ENCODE measurements around the gene TECPR1.

Gene TECPR1

GRCh38 chr7:98266840-98267239 lies 14.8 kb upstream of the TECPR1 start:
- no peak overlapping the region for H3K4me3 ChIP-seq (ENCODE audit: low read depth, low read length)
- TF ChIP-seq CTCF (IDR thresholded peaks at IDR 0.05; ENCODE audit: low read depth, low read length, missing control alignments): peak; percentile 40
- in situ Hi-C loops (cut with HindIII; ENCODE audit: low sequenced_read_pairs): no loop called here
- no peak for DNase-seq (ENCODE audit: low read depth)

GRCh38 chr7:98265841-98266271 lies 13.8 kb upstream of the TECPR1 start:
- DNase-seq (ENCODE audit: low read depth): no peak
- no peak overlapping the region for H3K4me3 ChIP-seq (ENCODE audit: low read depth, low read length)
- TF ChIP-seq CTCF (IDR thresholded peaks at IDR 0.05; ENCODE audit: low read depth, low read length, missing control alignments): no peak
- in situ Hi-C loops (cut with HindIII; ENCODE audit: low sequenced_read_pairs): no loop called here

GRCh38 chr7:98257701-98258100 lies 5.7 kb upstream of the TECPR1 start:
- in situ Hi-C loops (cut with HindIII; ENCODE audit: low sequenced_read_pairs): no loop called here
- TF ChIP-seq CTCF (IDR thresholded peaks at IDR 0.05; ENCODE audit: low read depth, low read length, missing control alignments): no peak
- no peak overlapping the region for H3K4me3 ChIP-seq (ENCODE audit: low read depth, low read length)
- no peak for DNase-seq (ENCODE audit: low read depth)

- in situ Hi-C loops (cut with HindIII; ENCODE audit: low sequenced_read_pairs): no loop called here
- TF ChIP-seq CTCF (IDR thresholded peaks at IDR 0.05; ENCODE audit: low read depth, low read length, missing control alignments): no peak
- no peak for DNase-seq (ENCODE audit: low read depth)
Measured at GRCh38 chr7:98256431-98256830, 4.4 kb upstream of the TECPR1 start.

GRCh38 chr7:98254951-98255610 lies 3.0 kb upstream of the TECPR1 start:
- in situ Hi-C loops (cut with HindIII; ENCODE audit: low sequenced_read_pairs): no loop called here
- no peak for TF ChIP-seq CTCF (IDR thresholded peaks at IDR 0.05; ENCODE audit: low read depth, low read length, missing control alignments)
- no peak for DNase-seq (ENCODE audit: low read depth)
- H3K4me3 ChIP-seq (ENCODE audit: low read depth, low read length): no peak overlapping the region

More at GRCh38 chr7:98256431-98256830, 4.4 kb upstream of the TECPR1 start:
- H3K4me3 ChIP-seq (ENCODE audit: low read depth, low read length): no peak overlapping the region

GRCh38 chr7:98254516-98254915 lies 2.5 kb upstream of the TECPR1 start:
- no peak for TF ChIP-seq CTCF (IDR thresholded peaks at IDR 0.05; ENCODE audit: low read depth, low read length, missing control alignments)
- no peak overlapping the region for H3K4me3 ChIP-seq (ENCODE audit: low read depth, low read length)
- in situ Hi-C loops (cut with HindIII; ENCODE audit: low sequenced_read_pairs): no loop called here
- no peak for DNase-seq (ENCODE audit: low read depth)
